ENCODE data around the gene KRT79.

KRT79 gene

GRCh38 chr12:52788876-52789636, 45.1 kb downstream of the KRT79 start:
- no peak for DNase-seq

GRCh38 chr12:52788192-52788875, 45.8 kb downstream of the KRT79 start:
- DNase-seq: no peak

DNA sequence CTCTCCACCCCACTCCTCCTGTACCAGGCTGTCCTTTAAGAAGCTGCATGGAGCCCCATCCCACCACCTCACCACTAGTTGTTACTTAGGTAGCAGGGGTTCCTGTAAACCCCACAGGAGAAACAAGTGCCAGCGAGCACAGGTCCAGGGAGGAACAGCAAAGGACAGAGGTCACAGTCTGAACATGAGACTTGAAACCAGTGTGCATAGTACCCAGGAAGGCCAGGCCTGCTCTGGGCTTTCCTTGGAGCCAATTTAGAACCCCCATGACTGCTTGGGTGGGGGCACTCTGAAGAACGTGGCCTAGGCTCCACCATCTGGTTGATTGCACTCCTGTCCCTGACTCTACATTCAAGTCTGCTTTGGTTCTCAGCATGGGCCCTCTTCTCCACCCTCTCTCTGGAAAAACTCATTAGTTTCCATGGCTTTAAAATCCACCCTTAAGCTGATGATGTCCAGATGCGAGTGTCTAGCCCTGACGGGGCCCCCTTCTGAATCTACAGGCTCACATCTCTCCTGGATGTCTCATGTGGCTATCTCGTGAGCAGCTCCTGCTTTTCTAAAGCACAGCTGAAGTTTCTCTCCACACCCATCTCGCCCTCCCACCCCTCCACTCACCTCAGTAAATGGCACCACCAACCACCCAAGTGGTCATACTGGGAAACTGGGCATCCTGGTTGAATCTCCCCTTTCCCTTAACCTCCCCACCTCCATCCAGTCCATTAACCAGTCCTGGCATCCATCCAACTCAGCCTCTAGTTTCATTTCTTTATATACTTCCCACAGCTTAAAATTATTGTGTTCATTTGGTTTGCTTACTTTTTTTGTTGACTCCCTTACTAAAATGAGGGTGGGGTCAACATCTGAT, 46.6 kb downstream of the KRT79 start:
- no peak for DNase-seq

DNA sequence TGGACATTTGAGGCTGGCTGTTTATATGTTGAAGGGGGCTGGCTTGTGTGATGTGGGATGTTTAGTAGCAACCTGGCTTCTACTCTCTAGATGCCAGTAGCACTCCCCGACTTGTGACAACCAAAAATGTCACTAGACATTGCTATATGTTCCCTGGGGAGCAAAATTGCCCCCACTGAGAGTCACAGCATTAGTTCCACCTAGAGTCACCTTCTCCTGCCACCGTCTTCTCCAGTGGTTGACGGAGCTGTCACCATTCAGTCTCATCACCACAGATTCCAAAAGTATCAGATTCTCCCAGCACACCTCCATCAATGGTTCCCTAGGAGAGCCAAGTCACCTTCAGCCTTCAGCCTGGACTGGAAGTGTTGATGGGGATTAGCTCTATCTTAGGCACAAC, 49.2 kb downstream of the KRT79 start:
- no peak for DNase-seq

- DNase-seq: no peak
Observed at GRCh38 chr12:52783563-52784316, 50.4 kb downstream of the KRT79 start.

GRCh38 chr12:52782502-52782901, 51.6 kb downstream of the KRT79 start:
- no peak for DNase-seq

DNA sequence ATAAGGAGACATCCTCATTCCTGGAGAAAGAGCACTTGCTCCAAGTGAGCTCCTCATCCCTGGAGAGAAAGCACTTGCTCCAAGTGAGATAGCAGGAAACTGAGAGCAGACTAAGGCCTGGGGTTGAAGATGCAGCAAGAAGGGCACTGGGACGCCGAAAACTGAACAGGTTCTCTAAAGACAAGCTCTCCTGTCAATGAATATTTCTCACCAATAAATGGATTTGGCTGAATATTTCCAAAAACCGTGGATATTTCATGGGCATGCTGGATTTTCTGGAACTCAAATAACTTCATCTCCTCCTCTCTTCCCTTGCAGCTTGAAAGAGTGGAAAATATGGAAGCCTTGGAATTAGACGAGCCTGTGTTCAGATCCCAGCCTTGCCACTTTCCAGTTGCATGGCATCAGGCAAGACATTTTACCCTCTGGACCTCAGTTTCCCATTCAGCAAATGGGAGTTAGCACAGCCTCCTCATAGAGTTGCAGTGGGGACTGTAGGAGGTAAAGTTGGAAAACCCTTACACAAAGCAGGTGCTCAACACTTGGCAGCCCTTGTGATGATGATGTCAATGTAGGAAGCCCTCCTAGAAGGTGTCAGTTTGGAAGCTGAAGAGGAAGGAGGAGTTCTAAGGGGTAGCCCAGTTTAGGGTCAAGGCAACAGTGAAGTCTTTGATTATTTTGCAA, 52.6 kb downstream of the KRT79 start:
- no peak for DNase-seq

- DNase-seq: no peak
Observed at GRCh38 chr12:52779914-52780313, 54.2 kb downstream of the KRT79 start.

DNA sequence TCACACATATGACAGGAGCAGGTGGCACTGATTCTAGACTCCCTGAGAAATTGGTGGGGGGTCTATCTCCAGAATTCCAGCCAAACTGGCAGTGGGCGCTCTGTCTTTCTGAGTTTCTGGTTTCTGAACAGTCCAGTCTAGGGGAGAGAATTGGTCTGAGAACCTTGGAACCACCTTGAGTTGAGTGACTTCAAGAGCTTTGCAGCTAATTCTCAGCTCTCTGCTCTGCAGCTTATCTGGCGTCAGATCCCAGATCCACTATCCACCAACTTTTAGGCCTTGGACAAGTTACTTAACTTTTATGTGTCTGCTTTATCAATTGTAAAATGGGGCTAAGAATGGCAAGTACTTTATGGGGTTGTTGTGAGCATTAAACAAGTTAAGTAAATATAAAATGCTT, 55.3 kb downstream of the KRT79 start:
- no peak for DNase-seq

GRCh38 chr12:52777566-52777965, 56.5 kb downstream of the KRT79 start:
- no peak for DNase-seq

DNA sequence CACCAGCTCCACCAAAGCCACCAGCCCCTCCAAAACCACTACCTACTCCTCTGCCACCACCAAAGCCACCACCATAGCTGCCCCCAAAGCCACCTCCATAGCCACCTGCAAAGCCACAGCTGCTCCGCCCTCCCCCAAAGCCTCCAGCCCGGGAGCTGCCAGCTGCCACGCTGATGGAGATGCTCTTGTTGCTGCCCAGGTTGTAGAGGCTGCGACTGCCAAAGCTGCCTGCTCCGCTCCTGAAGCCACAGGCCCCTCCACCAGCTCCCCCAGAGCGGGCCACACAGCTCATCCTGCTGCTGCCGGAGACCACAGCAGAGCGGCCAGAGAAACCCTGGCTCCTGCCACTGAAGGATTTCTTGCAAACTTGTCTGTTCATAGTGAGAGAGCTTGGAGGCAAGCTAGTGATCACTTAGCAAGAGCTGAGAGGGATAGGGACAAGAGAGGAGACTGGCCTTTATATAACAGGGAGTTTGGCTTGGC, 57.2 kb downstream of the KRT79 start, which contains the start of gene KRT76:
TSS of gene KRT76 (minus strand) at position 433 of the 483 bp plus-strand sequence. CDS start at position 379, 54 bp downstream.
- DNase-seq: no peak

DNA sequence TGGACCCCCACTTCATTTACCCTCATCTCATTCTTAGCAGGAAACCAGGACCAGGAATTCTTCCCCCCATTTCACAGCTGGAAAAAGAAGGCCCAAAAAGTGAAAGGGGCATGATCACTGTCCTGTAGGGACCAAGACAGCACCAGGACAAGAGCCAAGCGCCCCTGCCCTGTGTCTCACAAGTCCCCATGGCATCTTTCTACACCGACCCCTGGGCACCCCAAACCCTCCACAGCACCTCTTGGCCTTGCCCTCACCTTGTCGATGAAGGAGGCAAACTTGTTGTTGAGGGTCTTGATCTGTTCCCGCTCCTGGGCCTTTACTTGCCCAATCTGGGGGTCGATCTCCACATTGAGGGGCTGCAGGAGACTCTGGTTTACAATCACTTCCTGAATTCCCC, 57.7 kb downstream of the KRT79 start:
- DNase-seq: no peak

GRCh38 chr12:52774629-52775250, 59.4 kb downstream of the KRT79 start:
- no peak for DNase-seq

DNA sequence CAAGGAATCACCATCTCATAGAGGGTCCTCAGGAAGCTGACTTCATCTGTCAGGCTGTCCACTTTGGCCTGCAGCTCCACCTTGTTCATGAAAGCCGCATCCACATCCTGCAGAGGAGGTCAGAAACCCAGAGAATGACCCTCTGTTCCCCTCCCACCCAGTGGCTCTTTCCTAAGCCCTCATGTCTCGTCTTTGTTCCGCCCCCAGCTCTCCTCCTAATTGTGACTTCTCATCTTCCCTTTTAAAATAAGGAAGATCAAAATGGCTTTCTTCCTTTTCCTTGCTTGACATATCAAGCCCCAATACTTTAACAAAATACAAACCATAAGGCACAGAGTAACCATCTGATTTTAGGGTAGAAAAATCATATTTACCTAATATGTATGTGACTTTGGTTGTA, 61.3 kb downstream of the KRT79 start:
- no peak for DNase-seq

DNA sequence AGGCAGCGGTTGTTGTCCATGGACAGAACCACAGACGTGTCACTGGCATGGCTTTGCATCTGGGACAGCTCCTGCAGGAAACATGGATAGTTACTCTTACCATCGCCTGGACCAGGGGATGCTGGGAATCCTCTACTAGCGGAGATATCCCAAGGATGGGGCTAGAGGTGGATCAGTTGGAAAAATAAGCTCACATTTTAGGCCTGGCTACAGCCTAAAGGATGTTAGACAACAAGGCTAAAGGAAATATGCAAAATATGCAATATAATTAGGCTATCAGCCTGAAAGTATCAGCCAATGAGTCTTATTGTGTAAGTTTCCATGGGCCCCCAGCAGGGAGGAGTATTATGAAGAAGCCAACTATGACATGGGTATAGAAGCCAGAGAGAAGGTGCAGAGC, 61.9 kb downstream of the KRT79 start:
- DNase-seq: no peak

DNA sequence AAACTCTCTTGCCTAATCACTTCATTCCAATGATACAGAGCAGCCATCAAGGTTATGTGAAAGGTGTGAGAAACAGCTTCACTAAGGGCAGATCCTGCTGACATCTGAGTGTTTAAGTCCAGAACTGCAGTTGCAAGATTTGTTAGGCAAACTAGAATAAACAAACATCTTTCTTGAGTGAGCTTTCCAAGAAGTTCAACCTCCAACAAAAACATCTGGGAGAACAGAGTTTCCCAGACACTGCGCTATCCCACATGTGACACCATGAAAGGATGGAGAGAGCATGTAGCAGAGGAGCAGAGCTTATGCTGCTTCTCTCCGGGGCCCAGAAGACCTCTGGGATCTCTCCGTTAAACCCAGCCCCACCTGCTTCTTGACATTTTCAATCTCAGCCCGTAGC, 62.6 kb downstream of the KRT79 start:
- DNase-seq: no peak

All from central memory CD4-positive, alpha-beta T cell (primary cell).